H1 (cell line): Measurements from ENCODE around the gene TMED9. TPM values are rescaled to one million over a fixed set of nuclear protein-coding genes. Genes with fewer than 3 reads are reported as not detected.

ENCODE experiments used
- ATF3 ChIP-seq: IDR thresholded peaks from 2 replicates; pipeline ENCODE4 v1.6.1; 2011; ENCODE audit warnings: low read depth, mild to moderate bottlenecking, low read length; ENCODE audit not compliant: insufficient read depth
- BCL11A ChIP-seq, 2 experiments: IDR thresholded peaks; one replicate each; pipeline ENCODE4 v1.6.1; 2011; ENCODE audit warnings: low read depth in 2 of 2, low read length in 2 of 2, mild to moderate bottlenecking in 2 of 2
- BRCA1 ChIP-seq: IDR thresholded peaks from 2 replicates; pipeline ENCODE4 v1.6.1; 2012; ENCODE audit warnings: low read depth, low read length, improper control_type of control experiment
- GTF2F1 ChIP-seq: IDR thresholded peaks from 2 replicates; pipeline ENCODE4 v1.6.1; 2012; ENCODE audit warnings: low read depth, low read length, improper control_type of control experiment, borderline replicate concordance
- HDAC2 ChIP-seq, 2 experiments: fragments of 300-600 bp in 1 of 2; sonication (generic) in 1 of 2; IDR thresholded peaks; 2 replicates each; pipeline ENCODE4 v1.6.1; 2011 to 2012; ENCODE audit warnings: low read depth in 2 of 2, low read length in 2 of 2, mild to moderate bottlenecking in 2 of 2, moderate library complexity in 2 of 2, borderline replicate concordance in 1 of 2, inconsistent platforms in 1 of 2
- HDAC6 ChIP-seq: IDR thresholded peaks from one replicate; pipeline ENCODE4 v1.7.1; 2012; ENCODE audit warnings: low read depth, mild to moderate bottlenecking, inconsistent platforms, low read length, moderate library complexity
- JUND ChIP-seq: IDR thresholded peaks from 2 replicates; pipeline ENCODE4 v1.6.1; 2011; ENCODE audit warnings: mild to moderate bottlenecking, improper control_type of control experiment, low read length
- MAFK ChIP-seq: IDR thresholded peaks from 2 replicates; pipeline ENCODE4 v1.6.1; 2012; ENCODE audit warnings: low read depth, mild to moderate bottlenecking, improper control_type of control experiment, low read length
- MAX ChIP-seq: IDR thresholded peaks from 2 replicates; pipeline ENCODE4 v1.6.1; 2012; ENCODE audit warnings: inconsistent platforms
- PHF8 ChIP-seq: fragments of 200-600 bp; sonication (generic); conservative IDR thresholded peaks from 2 replicates; pipeline ENCODE4 v1.7.1; 2012; ENCODE audit warnings: low read depth, mild to moderate bottlenecking, inconsistent platforms, low read length, moderate library complexity
- POLR2A ChIP-seq, 2 experiments: IDR thresholded peaks; 1 replicate in 1 of 2; 2 replicates in 1 of 2; pipeline ENCODE4 v1.6.1; 2011; ENCODE audit warnings: low read depth in 2 of 2, low read length in 2 of 2, mild to moderate bottlenecking in 2 of 2; ENCODE audit errors: control extremely low read depth in 1 of 2
- POLR2AphosphoS5 ChIP-seq: IDR thresholded peaks from 2 replicates; pipeline ENCODE4 v1.6.1; 2011; ENCODE audit warnings: low read depth, low read length
- RBBP5 ChIP-seq: IDR thresholded peaks from 2 replicates; pipeline ENCODE4 v1.7.1; 2012; ENCODE audit warnings: low read depth, mild to moderate bottlenecking, inconsistent platforms, low read length, moderate library complexity, borderline replicate concordance
- RFX5 ChIP-seq: IDR thresholded peaks from 2 replicates; pipeline ENCODE4 v1.6.1; 2011; ENCODE audit warnings: low read depth, low read length, improper control_type of control experiment, borderline replicate concordance
- SAP30 ChIP-seq: fragments of 300-600 bp; sonication (generic); IDR thresholded peaks from 2 replicates; pipeline ENCODE4 v1.7.1; 2012; ENCODE audit warnings: low read length, moderate library complexity, mild to moderate bottlenecking, inconsistent platforms; ENCODE audit not compliant: insufficient read depth, insufficient replicate concordance
- SIRT6 ChIP-seq: IDR thresholded peaks from one replicate; pipeline ENCODE4 v1.7.1; 2012; ENCODE audit warnings: low read length, inconsistent platforms
- SP1 ChIP-seq: IDR thresholded peaks from 2 replicates; pipeline ENCODE4 v1.6.1; 2011; ENCODE audit warnings: low read depth, low read length
- SP2 ChIP-seq: IDR thresholded peaks from 2 replicates; pipeline ENCODE4 v1.6.1; 2012; ENCODE audit warnings: mild to moderate bottlenecking, low read length, inconsistent platforms
- SP4 ChIP-seq: IDR thresholded peaks from 2 replicates; pipeline ENCODE4 v1.6.1; 2012; ENCODE audit warnings: low read length, inconsistent platforms
- TCF12 ChIP-seq: IDR thresholded peaks from 2 replicates; pipeline ENCODE4 v1.6.1; 2011; ENCODE audit warnings: low read depth, mild to moderate bottlenecking, low read length
- USF2 ChIP-seq: IDR thresholded peaks from 2 replicates; pipeline ENCODE4 v1.6.1; 2011; ENCODE audit warnings: low read length, improper control_type of control experiment
- ZNF274 ChIP-seq: IDR thresholded peaks from 2 replicates; pipeline ENCODE4 v1.7.0; 2012; ENCODE audit warnings: low read length, borderline replicate concordance; ENCODE audit errors: extremely low read depth
- polyA plus RNA-seq, 7 experiments: library from polyadenylated mRNA; depleted of rRNA in 3 of 7; stranded (reverse) in 5 of 7; unstranded in 2 of 7; fragments of >200 nt in 5 of 7; fragments of 200-250 nt in 2 of 7; gene quantifications; 1 replicate in 5 of 7; 2 replicates in 1 of 7; 4 replicates in 1 of 7; pipeline versions ENCODE4 v1.2.1 to v1.2.3, GENCODE V29; 2011 to 2013; ENCODE audit warnings: missing spikeins in 2 of 7, mixed read lengths in 2 of 7
- total RNA-seq: library from RNA; stranded (reverse); fragmentation: NEBNext Ultra II Directional; extraction: Animal tissue kit (Norgen Biotek cat#: 25700); gene quantifications from 2 replicates; pipeline ENCODE4 v1.2.1, GENCODE V29; 2021

Gene TMED9
- total and polyA plus RNA-seq, 2 of the 8 experiments (the other 6 are each of a cell fraction or from before 2014, with no cell fraction given): 130 to 160 TPM

GRCh38 chr5:177592010-177592834 lies at the start of gene TMED9 (continued):
- TF ChIP-seq GTF2F1: no peak
- TF ChIP-seq ZNF274: no peak
- peak; percentile 39 to 90 for TF ChIP-seq POLR2A (IDR thresholded peaks at IDR 0.05; ENCODE audit: control extremely low read depth in 1 of 2, low read depth in 2 of 2, low read length in 2 of 2)
- no peak for TF ChIP-seq SP2
- no peak; the same call in 1 of the 2 replicates for TF ChIP-seq SP4
- TF ChIP-seq SIRT6: no peak
- TF ChIP-seq MAX: no peak; the same call in none of the 2 replicates
- no peak for TF ChIP-seq BRCA1
- peak in 1 of 2 experiments; percentile 83; a peak in 1 of 4 replicates for TF ChIP-seq HDAC2 (IDR thresholded peaks at IDR 0.05; ENCODE audit: borderline replicate concordance in 1 of 2, low read depth in 2 of 2, low read length in 2 of 2)
- no peak for TF ChIP-seq JUND
- no peak for TF ChIP-seq TCF12
- TF ChIP-seq MAFK: no peak
- TF ChIP-seq USF2: no peak
- no peak for TF ChIP-seq BCL11A (IDR thresholded peaks at IDR 0.05; ENCODE audit: low read depth in 2 of 2, low read length in 2 of 2)
- TF ChIP-seq PHF8: peak; percentile 92
- no peak for TF ChIP-seq SAP30
- no peak for TF ChIP-seq SP1
- no peak for TF ChIP-seq HDAC6
- TF ChIP-seq RBBP5: 0 out of 2 replicates have a peak, but pooled peaks have one; percentile 50
- no peak for TF ChIP-seq ATF3
- TF ChIP-seq RFX5: no peak
- TF ChIP-seq POLR2AphosphoS5: peak; percentile 85
